MM.1S (cell line): Measurements from ENCODE around the gene WNT4.

Experiments
- EZH2 ChIP-seq: fragments of 300-600 bp; sonication (generic); optimal IDR thresholded peaks from 2 replicates; pipeline ENCODE3; 2017; ENCODE audit warnings: low read depth, mild to moderate bottlenecking, antibody characterized with exemption, low read length, mixed read lengths
- TF ChIP-seq, protein P1 (sequence below): fragments of 300-600 bp; sonication (generic); IDR thresholded peaks from 2 replicates; pipeline ENCODE4 v1.5.1; 2016; ENCODE audit warnings: antibody characterized with exemption, low read length, mixed read lengths

DNA sequence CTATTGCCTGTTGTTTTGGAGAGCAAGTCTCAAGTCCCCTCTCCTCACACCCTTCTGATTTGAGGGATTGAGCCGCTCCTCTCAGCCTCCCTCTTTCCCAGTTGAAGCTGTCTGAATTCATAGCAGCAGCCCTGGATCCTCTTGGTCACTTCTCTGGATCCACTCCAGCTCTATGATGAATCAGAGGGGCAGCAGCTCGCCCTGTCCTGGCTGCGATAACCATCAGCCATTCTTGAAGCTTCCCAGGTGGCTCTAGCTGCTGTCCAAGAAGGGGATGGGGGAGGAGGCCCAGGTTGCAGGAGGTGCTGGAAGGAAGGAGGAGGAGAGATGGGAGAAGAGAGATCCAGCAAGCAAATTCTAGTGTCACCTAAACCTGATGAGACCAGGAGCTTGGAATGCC lies 31.3 kb downstream of the WNT4 start:
- TF ChIP-seq, protein P1, sequence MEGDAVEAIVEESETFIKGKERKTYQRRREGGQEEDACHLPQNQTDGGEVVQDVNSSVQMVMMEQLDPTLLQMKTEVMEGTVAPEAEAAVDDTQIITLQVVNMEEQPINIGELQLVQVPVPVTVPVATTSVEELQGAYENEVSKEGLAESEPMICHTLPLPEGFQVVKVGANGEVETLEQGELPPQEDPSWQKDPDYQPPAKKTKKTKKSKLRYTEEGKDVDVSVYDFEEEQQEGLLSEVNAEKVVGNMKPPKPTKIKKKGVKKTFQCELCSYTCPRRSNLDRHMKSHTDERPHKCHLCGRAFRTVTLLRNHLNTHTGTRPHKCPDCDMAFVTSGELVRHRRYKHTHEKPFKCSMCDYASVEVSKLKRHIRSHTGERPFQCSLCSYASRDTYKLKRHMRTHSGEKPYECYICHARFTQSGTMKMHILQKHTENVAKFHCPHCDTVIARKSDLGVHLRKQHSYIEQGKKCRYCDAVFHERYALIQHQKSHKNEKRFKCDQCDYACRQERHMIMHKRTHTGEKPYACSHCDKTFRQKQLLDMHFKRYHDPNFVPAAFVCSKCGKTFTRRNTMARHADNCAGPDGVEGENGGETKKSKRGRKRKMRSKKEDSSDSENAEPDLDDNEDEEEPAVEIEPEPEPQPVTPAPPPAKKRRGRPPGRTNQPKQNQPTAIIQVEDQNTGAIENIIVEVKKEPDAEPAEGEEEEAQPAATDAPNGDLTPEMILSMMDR: no peak
- TF ChIP-seq EZH2: no peak
